ENCODE results near the gene DOK4. TPM values are rescaled to one million over a fixed set of nuclear protein-coding genes. Genes with fewer than 3 reads are reported as not detected.

The DOK4 gene
- 10 to 100 TPM in 2 of 4 donors, 1 to 10 TPM in 2; 3.9 to 21.8 (median 10.1) TPM for total RNA-seq
- 100 to 1,000 TPM; 102 to 147 (median 103) TPM for polyA plus RNA-seq

DNA sequence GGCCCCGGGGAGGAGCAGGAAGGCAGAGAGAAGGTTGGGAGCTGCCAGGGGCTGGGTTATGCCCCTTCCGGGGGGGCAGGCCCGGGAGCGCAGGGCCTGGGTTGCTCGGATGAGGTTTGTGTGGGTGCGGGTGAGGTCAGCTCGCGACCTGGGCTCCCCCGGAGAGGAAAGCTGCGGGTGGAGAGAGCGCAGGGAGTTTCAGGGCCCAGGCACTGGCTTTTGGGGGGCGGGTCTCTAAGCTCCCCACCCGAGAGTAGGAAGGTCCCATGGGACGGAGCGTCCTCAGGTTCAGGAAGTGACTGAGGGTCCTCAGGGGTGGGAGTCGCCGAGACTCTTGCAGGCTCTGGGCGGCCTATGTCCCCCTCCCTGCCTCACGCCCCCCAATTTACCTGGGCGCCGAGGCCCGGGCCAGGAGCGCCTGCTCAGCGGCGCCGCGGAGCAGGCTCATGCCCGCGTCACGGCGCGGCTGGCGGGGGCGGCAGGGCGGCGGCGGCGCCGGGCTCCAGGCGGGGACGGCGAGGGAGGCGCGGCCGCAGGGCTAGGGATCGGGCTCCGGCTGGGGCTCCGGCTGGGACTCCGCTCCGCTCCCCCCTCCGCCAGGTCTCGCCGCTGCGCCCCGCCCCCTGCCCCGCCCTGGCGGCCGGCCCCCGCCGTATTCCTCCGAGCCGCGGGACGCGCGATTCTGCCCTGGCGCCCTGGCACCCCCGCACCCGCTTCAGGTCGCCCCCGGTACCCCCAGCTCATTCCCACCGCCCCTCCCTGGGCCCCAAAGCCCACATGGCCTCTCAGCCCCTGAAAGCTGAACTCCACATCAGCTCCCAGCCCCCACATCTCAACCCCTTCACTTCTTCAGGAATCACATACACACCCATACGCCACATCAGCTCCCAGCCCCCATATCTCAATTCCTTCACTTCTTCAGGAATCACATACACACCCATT is at the start of gene DOK4:
DOK4 (minus strand) TSS at position 578 of the 942 bp plus-strand sequence. CDS start 6,986 bp downstream, outside the sequence.
- intact Hi-C loops (cut with DNase I): loop anchor here (2.0 kb wide), 1 partner anchor 51 kb away; the partner anchor contains the start of gene CCDC102A
- peak; percentile 88 for DNase-seq

DNA sequence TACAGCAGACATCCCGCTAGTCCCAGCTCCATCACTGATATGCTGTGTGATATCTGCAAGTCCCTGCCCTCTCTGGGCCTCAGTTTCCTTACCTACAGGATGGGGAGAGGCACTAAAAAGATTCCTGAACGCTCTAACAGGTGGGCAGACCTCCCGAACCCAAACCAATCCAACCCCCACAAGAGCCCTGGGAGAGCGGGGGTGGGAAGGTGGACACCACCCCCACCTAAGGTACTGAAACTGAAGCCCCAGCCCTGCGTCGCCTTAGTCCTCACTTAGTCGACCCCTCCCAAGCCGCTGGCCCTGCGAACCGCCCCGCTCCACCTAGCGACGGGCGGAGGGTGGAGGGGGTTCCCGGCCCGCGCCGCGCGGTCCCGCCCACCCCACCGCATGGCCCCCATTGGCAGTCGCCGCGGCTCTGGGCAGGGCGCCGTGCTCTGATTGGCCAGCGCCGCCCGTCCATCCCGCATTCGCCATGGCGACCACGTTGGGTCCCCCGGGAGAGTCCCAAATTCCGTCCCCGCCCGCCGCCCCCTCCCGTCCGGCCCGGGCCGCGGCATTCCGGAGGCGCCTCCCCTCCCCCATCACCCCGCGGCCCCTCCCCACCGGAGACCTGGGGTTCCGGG is 49.5 kb upstream of the DOK4 start:
- H3K4me1 ChIP-seq: peaks cover 0 to 56% (median 50%) of the 10 kb centered on the region in 4 donors
- intact Hi-C loops (cut with DNase I): loop anchor here (2.0 to 10.0 kb wide), 4 partner anchors 49 to 469 kb away; partner anchors contain the start of genes DOK4, PSME3IP1, RSPRY1 and USB1

More for the DNA sequence above, at the start of gene DOK4:
- TF ChIP-seq POLR2A (IDR thresholded peaks at IDR 0.05): no peak
- TF ChIP-seq EP300 (IDR thresholded peaks at IDR 0.05): no peak
- TF ChIP-seq POLR2AphosphoS5 (IDR thresholded peaks at IDR 0.05): no peak
- TF ChIP-seq, protein P1, sequence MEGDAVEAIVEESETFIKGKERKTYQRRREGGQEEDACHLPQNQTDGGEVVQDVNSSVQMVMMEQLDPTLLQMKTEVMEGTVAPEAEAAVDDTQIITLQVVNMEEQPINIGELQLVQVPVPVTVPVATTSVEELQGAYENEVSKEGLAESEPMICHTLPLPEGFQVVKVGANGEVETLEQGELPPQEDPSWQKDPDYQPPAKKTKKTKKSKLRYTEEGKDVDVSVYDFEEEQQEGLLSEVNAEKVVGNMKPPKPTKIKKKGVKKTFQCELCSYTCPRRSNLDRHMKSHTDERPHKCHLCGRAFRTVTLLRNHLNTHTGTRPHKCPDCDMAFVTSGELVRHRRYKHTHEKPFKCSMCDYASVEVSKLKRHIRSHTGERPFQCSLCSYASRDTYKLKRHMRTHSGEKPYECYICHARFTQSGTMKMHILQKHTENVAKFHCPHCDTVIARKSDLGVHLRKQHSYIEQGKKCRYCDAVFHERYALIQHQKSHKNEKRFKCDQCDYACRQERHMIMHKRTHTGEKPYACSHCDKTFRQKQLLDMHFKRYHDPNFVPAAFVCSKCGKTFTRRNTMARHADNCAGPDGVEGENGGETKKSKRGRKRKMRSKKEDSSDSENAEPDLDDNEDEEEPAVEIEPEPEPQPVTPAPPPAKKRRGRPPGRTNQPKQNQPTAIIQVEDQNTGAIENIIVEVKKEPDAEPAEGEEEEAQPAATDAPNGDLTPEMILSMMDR (IDR thresholded peaks at IDR 0.05): no peak
- peak within 1 kb of the TSS; percentile 51 to 73 (median 64) for H3K27ac ChIP-seq
- H3K4me3 ChIP-seq: peak within 1 kb of the TSS; percentile 62 to 70 (median 64)
- H3K4me1 ChIP-seq: peaks cover 0 to 22% (median 13%) of the 10 kb centered on the region in 4 donors
- no peaks in the 10 kb centered on the region for H3K36me3 ChIP-seq
- no peaks in the 10 kb centered on the region for H3K9me3 ChIP-seq
- WGBS, 2 donors: 1 to 2% methylated on average over 73 of the region's 73 CpGs
- no peaks in the 10 kb centered on the region for H3K27me3 ChIP-seq

GRCh38 chr16:57534881-57535658 is 48.8 kb upstream of the DOK4 start:
- 63 to 69% methylated on average over 13 of the region's 13 CpGs for WGBS, 2 donors
- peak; percentile 64 for DNase-seq
- Histone ChIP-seq H3K36me3 (no peaks in the 10 kb centered on the region), H3K4me3 (peak overlapping the region; percentile 72 to 87 (median 78)), H3K27me3 (no peaks in the 10 kb centered on the region), H3K9me3 (no peaks in the 10 kb centered on the region), H3K4me1 (peaks cover 0 to 63% (median 57%) of the 10 kb centered on the region in 4 donors), H3K27ac (peak overlapping the region; percentile 88 to 94 (median 90))
- TF ChIP-seq POLR2A (IDR thresholded peaks at IDR 0.05) (no peak), POLR2AphosphoS5 (IDR thresholded peaks at IDR 0.05) (no peak), EP300 (IDR thresholded peaks at IDR 0.05) (no peak)
- TF ChIP-seq, protein P1 (IDR thresholded peaks at IDR 0.05): no peak
- intact Hi-C loops (cut with DNase I): loop anchor here (5.0 to 10.0 kb wide), 3 partner anchors 233 to 470 kb away; partner anchors contain the start of genes PSME3IP1, RSPRY1, USB1 and ZNF319

More for the DNA sequence above, 49.5 kb upstream of the DOK4 start:
- DNase-seq: peak; percentile 97
- H3K27me3 ChIP-seq: no peaks in the 10 kb centered on the region
- WGBS, 2 donors: 2% methylated on average over 50 of the region's 50 CpGs
- peak overlapping the region; percentile 72 to 87 (median 78) for H3K4me3 ChIP-seq
- no peaks in the 10 kb centered on the region for H3K9me3 ChIP-seq
- H3K36me3 ChIP-seq: no peaks in the 10 kb centered on the region
- peak in 3 of 4 donors; percentile 14 to 59 (median 34) for TF ChIP-seq POLR2AphosphoS5 (IDR thresholded peaks at IDR 0.05)
- TF ChIP-seq, protein P1 (IDR thresholded peaks at IDR 0.05): peak in 1 of 4 experiments; percentile 14
- TF ChIP-seq POLR2A (IDR thresholded peaks at IDR 0.05): peak in 1 of 2 donors; percentile 15
- TF ChIP-seq EP300 (IDR thresholded peaks at IDR 0.05): no peak
- peak overlapping the region; percentile 88 to 94 (median 90) for H3K27ac ChIP-seq
